ENCODE measurements around the gene CDH8. TPM values are rescaled to one million over a fixed set of nuclear protein-coding genes. Genes with fewer than 3 reads are reported as not detected.

The CDH8 gene
- total and polyA plus RNA-seq, 12 donors: 0.03 to 9.2 (median 0.40) TPM; not detected in 8

DNA sequence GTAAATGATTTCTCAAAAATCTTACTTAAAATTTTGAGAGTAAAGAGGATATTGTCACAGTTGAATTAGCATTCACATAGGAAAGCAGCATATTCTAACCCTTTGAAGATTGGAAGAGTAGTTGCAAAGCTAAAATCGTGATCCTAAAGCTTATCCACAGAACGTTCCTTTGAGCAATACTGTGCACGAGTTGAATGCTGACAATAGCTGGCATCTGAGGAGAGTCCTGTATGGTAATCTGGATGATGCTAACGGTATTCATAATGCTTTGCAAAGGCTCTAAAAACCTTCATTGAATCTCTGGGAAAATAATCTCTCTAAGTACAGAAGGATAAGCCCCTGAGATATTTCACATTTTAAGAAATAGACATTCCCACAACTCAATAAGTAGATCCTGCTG lies 354.6 kb downstream of the CDH8 start:
- DNase-seq: no peak

DNA sequence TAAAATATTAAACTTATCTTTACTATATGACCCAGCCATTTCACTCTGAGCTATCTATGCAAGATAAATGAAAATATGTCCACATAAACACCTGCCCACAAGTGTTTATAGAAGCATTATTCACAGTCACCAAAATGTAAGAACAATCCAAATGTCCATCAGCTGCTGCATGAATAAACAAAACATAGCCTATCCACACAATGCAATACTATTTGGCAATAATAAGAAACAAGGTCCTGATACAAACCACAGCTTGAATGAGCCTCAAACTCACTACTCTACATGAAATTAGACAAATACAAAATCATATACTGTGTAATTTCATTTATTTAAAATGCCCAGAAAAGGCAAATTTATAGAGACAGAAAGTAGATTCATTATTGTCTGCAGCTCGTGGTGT lies 355.1 kb downstream of the CDH8 start:
- H3K27ac ChIP-seq: no peak overlapping the region
- WGBS, 4 donors: 57 to 64% (median 61%) methylated on average over 1 of the region's 1 CpG
- DNase-seq: no peak
- no peaks in the 10 kb centered on the region for H3K36me3 ChIP-seq (replicated peaks in 1 of 2)
- H3K9me3 ChIP-seq (replicated peaks in 1 of 3): peaks cover 0 to 4% (median 0%) of the 10 kb centered on the region in 3 donors
- no peak overlapping the region for H3K4me3 ChIP-seq
- intact Hi-C loops (cut with DNase I): no loop called here
- no peaks in the 10 kb centered on the region for H3K27me3 ChIP-seq
- no peaks in the 10 kb centered on the region for H3K4me1 ChIP-seq (replicated peaks in 1 of 2)
- TF ChIP-seq, protein P1, sequence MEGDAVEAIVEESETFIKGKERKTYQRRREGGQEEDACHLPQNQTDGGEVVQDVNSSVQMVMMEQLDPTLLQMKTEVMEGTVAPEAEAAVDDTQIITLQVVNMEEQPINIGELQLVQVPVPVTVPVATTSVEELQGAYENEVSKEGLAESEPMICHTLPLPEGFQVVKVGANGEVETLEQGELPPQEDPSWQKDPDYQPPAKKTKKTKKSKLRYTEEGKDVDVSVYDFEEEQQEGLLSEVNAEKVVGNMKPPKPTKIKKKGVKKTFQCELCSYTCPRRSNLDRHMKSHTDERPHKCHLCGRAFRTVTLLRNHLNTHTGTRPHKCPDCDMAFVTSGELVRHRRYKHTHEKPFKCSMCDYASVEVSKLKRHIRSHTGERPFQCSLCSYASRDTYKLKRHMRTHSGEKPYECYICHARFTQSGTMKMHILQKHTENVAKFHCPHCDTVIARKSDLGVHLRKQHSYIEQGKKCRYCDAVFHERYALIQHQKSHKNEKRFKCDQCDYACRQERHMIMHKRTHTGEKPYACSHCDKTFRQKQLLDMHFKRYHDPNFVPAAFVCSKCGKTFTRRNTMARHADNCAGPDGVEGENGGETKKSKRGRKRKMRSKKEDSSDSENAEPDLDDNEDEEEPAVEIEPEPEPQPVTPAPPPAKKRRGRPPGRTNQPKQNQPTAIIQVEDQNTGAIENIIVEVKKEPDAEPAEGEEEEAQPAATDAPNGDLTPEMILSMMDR (IDR thresholded peaks at IDR 0.05): no peak
- TF ChIP-seq POLR2A (IDR thresholded peaks at IDR 0.05): no peak

More for the DNA sequence above, 354.6 kb downstream of the CDH8 start:
- Histone ChIP-seq H3K36me3 (replicated peaks in 1 of 2) (no peaks in the 10 kb centered on the region), H3K27me3 (no peaks in the 10 kb centered on the region), H3K27ac (no peak overlapping the region), H3K9me3 (replicated peaks in 1 of 3) (peaks cover 0 to 4% (median 0%) of the 10 kb centered on the region in 3 donors), H3K4me1 (replicated peaks in 1 of 2) (no peaks in the 10 kb centered on the region), H3K4me3 (no peak overlapping the region)
- WGBS, 4 donors: 56 to 73% (median 63%) methylated on average over 4 of the region's 4 CpGs
- no peak for TF ChIP-seq POLR2A (IDR thresholded peaks at IDR 0.05)
- TF ChIP-seq, protein P1 (IDR thresholded peaks at IDR 0.05): no peak
- intact Hi-C loops (cut with DNase I): no loop called here

DNA sequence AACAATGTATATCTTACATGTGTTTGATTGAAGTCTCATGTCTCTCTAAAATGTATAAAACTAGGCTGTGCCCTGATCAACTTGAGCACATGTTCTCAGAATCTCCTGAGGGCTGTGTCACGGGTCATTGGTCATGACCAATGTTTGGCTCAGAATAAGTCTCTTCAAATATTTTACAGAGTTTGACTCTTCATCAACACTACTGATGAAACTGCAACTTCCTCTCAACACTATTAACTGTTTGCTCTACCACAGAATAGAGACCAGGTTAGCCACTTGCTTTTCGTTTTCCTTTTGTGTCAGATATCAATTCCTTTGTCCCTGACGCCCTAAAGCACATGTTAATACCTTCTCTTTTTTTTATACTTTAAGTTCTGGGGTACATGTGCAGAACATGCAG lies 358.1 kb downstream of the CDH8 start:
- H3K4me1 ChIP-seq (replicated peaks in 1 of 2): no peaks in the 10 kb centered on the region
- TF ChIP-seq POLR2A (IDR thresholded peaks at IDR 0.05): no peak
- TF ChIP-seq, protein P1 (IDR thresholded peaks at IDR 0.05): no peak
- DNase-seq: no peak
- intact Hi-C loops (cut with DNase I): no loop called here
- no peak overlapping the region for H3K27ac ChIP-seq
- H3K27me3 ChIP-seq: no peaks in the 10 kb centered on the region
- no peaks in the 10 kb centered on the region for H3K36me3 ChIP-seq (replicated peaks in 1 of 2)
- H3K4me3 ChIP-seq: no peak overlapping the region
- peaks cover 0 to 4% (median 0%) of the 10 kb centered on the region in 3 donors for H3K9me3 ChIP-seq (replicated peaks in 1 of 3)
- 52 to 84% (median 76%) methylated on average over 3 of the region's 3 CpGs for WGBS, 4 donors

DNA sequence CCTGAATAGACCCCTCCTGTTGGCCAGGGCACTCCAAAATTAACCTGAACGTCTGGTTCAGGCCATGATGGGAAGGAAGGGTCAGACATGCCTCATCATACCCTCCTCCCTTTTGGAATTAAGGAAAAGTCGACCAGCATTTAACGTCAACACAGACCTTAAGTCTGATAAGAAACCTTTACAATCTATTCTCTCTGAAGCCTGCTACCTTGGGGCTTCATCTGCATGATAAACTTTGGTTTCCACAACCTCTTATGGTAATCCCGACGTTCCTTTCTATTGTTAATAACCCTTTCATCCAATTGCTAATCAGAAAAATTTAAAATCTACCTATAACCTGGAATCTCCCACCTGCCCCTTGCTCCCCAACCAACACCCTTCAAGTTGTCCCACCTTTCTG lies 358.5 kb downstream of the CDH8 start:
- H3K9me3 ChIP-seq (replicated peaks in 1 of 3): peaks cover 0 to 2% (median 0%) of the 10 kb centered on the region in 3 donors
- H3K27ac ChIP-seq: no peak overlapping the region
- no peaks in the 10 kb centered on the region for H3K4me1 ChIP-seq (replicated peaks in 1 of 2)
- intact Hi-C loops (cut with DNase I): no loop called here
- H3K36me3 ChIP-seq (replicated peaks in 1 of 2): no peaks in the 10 kb centered on the region
- H3K27me3 ChIP-seq: no peaks in the 10 kb centered on the region
- 44 to 49% (median 45%) methylated on average over 5 of the region's 5 CpGs for WGBS, 4 donors
- DNase-seq: no peak
- H3K4me3 ChIP-seq: no peak overlapping the region
- TF ChIP-seq POLR2A (IDR thresholded peaks at IDR 0.05): no peak

DNA sequence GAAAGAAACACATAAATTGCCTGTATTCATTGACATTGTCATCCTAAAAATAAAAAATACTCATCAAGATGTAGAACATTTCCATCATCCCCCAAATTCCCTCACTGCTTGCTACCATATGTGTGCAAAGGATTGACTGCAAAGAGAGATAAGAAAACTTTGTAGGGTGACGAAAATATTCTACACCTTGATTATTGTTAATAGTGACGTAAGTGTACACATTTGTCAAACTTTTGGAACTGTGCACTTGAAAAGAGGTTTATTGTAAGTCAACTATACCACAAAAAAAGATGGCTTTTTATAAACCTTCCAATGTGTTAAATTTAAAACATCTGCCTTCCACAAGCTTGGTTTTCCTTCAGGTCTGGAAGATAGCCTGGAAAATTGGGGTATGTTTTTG lies 359.5 kb downstream of the CDH8 start:
- no peaks in the 10 kb centered on the region for H3K9me3 ChIP-seq (replicated peaks in 1 of 3)
- 76 to 86% (median 81%) methylated on average over 2 of the region's 2 CpGs for WGBS, 4 donors
- H3K4me1 ChIP-seq (replicated peaks in 1 of 2): no peaks in the 10 kb centered on the region
- H3K36me3 ChIP-seq (replicated peaks in 1 of 2): no peaks in the 10 kb centered on the region
- intact Hi-C loops (cut with DNase I): no loop called here
- DNase-seq: no peak
- TF ChIP-seq POLR2A (IDR thresholded peaks at IDR 0.05): no peak
- TF ChIP-seq, protein P1 (IDR thresholded peaks at IDR 0.05): no peak
- no peaks in the 10 kb centered on the region for H3K27me3 ChIP-seq
- H3K4me3 ChIP-seq: no peak overlapping the region
- no peak overlapping the region for H3K27ac ChIP-seq
